ENCODE results near the gene MRPL17. TPM values are rescaled to one million over a fixed set of nuclear protein-coding genes. Genes with fewer than 3 reads are reported as not detected.
A peak's percentile ranks its signal among the peaks of the same experiment; 100 is the strongest.

Gene MRPL17
- total RNA-seq, 1 donor from 2014 or later, result 89.9 TPM

- H3K4me3 Mint-ChIP-seq (ENCODE audit: unreplicated experiment), result no peak overlapping the region
- H3K36me3 Mint-ChIP-seq (ENCODE audit: low read depth, unreplicated experiment), result peaks cover 16% of the 10 kb centered on the region
- peak overlapping the region; percentile 16 for H3K4me2 ChIP-seq (ENCODE audit: low read length)
- FAIRE-seq (no peak), DNase-seq (ENCODE audit: low read depth) (no peak)
- no peak overlapping the region for H3K27ac Mint-ChIP-seq (ENCODE audit: unreplicated experiment)
- H3K4me1 Mint-ChIP-seq (ENCODE audit: low read depth, unreplicated experiment), result no peaks in the 10 kb centered on the region
- H3K79me2 ChIP-seq (ENCODE audit: insufficient read depth, low read length), result no peaks in the 10 kb centered on the region
- H3K9ac ChIP-seq (ENCODE audit: low read length), result no peak overlapping the region
- no peaks in the 10 kb centered on the region for H3K9me3 ChIP-seq (ENCODE audit: insufficient read depth, low read depth, low read length)
- H2AFZ ChIP-seq (ENCODE audit: low read depth, low read length), result peak overlapping the region; percentile 6
- no peak overlapping the region for H3K27ac ChIP-seq (ENCODE audit: low read depth, low read length)
- H4K20me1 ChIP-seq (ENCODE audit: insufficient read depth, low read length), result no peaks in the 10 kb centered on the region
- no peaks in the 10 kb centered on the region for H3K9me3 Mint-ChIP-seq (ENCODE audit: unreplicated experiment)
- H3K27me3 ChIP-seq (ENCODE audit: insufficient read depth, low read length), result no peaks in the 10 kb centered on the region
- no peaks in the 10 kb centered on the region for H3K36me3 ChIP-seq (ENCODE audit: insufficient read depth, low read length)
- H3K4me1 ChIP-seq (ENCODE audit: insufficient read depth, low read length), result peaks cover 8% of the 10 kb centered on the region
- peaks cover 23% of the 10 kb centered on the region for H3K27me3 Mint-ChIP-seq (ENCODE audit: low read depth, unreplicated experiment)
- no peak overlapping the region for H3K4me3 ChIP-seq (ENCODE audit: insufficient read depth, low read depth, low read length)
- TF ChIP-seq EZH2 (IDR thresholded peaks at IDR 0.05; ENCODE audit: insufficient read depth, low read length), result no peak
- TF ChIP-seq CTCF (IDR thresholded peaks at IDR 0.05; ENCODE audit: insufficient read depth, low read depth, low read length), result no peak
Measured at GRCh38 chr11:6635082-6635932, 47.8 kb downstream of the MRPL17 start.

GRCh38 chr11:6634534-6634933 lies 48.6 kb downstream of the MRPL17 start:
- no peaks in the 10 kb centered on the region for H3K36me3 ChIP-seq (ENCODE audit: insufficient read depth, low read length)
- no peak for TF ChIP-seq CTCF (IDR thresholded peaks at IDR 0.05; ENCODE audit: insufficient read depth, low read depth, low read length)
- no peak for TF ChIP-seq EZH2 (IDR thresholded peaks at IDR 0.05; ENCODE audit: insufficient read depth, low read length)
- H3K27me3 ChIP-seq (ENCODE audit: insufficient read depth, low read length), result no peaks in the 10 kb centered on the region
- no peak overlapping the region for H3K9ac ChIP-seq (ENCODE audit: low read length)
- Mint-ChIP-seq H3K27me3 (ENCODE audit: low read depth, unreplicated experiment) (peaks cover 26% of the 10 kb centered on the region), H3K4me1 (ENCODE audit: low read depth, unreplicated experiment) (no peaks in the 10 kb centered on the region), H3K36me3 (ENCODE audit: low read depth, unreplicated experiment) (peaks cover 16% of the 10 kb centered on the region), H3K9me3 (ENCODE audit: unreplicated experiment) (no peaks in the 10 kb centered on the region), H3K27ac (ENCODE audit: unreplicated experiment) (no peak overlapping the region), H3K4me3 (ENCODE audit: unreplicated experiment) (no peak overlapping the region)
- FAIRE-seq (no peak), DNase-seq (ENCODE audit: low read depth) (no peak)
- H4K20me1 ChIP-seq (ENCODE audit: insufficient read depth, low read length), result no peaks in the 10 kb centered on the region
- no peak overlapping the region for H3K4me3 ChIP-seq (ENCODE audit: insufficient read depth, low read depth, low read length)
- no peak overlapping the region for H3K4me2 ChIP-seq (ENCODE audit: low read length)
- no peaks in the 10 kb centered on the region for H3K9me3 ChIP-seq (ENCODE audit: insufficient read depth, low read depth, low read length)
- H3K79me2 ChIP-seq (ENCODE audit: insufficient read depth, low read length), result no peaks in the 10 kb centered on the region
- no peak overlapping the region for H2AFZ ChIP-seq (ENCODE audit: low read depth, low read length)
- no peak overlapping the region for H3K27ac ChIP-seq (ENCODE audit: low read depth, low read length)
- H3K4me1 ChIP-seq (ENCODE audit: insufficient read depth, low read length), result peaks cover 8% of the 10 kb centered on the region

All from astrocyte (in vitro differentiated cells and primary cell).